Mesendoderm (in vitro differentiated cells): ENCODE data around the gene GPD1L.
"Not testable (repeated sequence)": the region's sequence is repeated elsewhere in the genome, so short reads cannot be mapped to it uniquely, and the experiment has no call there.

ENCODE experiments used
- DNase-seq: peaks from one replicate; pipeline ENCODE4 v3.0.0; 2013
- H2AK5ac ChIP-seq: 2 replicates; pipeline ENCODE4 v1.6.1; 2013; ENCODE audit warnings: low read length, inconsistent platforms
- H2BK120ac ChIP-seq: 2 replicates; pipeline ENCODE4 v1.6.1; 2013; ENCODE audit warnings: low read depth, mild to moderate bottlenecking, low read length, moderate library complexity, mixed read lengths
- H2BK15ac ChIP-seq: replicated peaks from 2 replicates; pipeline ENCODE4 v1.6.1; 2013; ENCODE audit warnings: low read depth, mild to moderate bottlenecking, moderate library complexity
- H2BK5ac ChIP-seq: 2 replicates; pipeline ENCODE4 v1.6.1; 2013; ENCODE audit warnings: low read length, inconsistent platforms
- H3K18ac ChIP-seq: 2 replicates; pipeline ENCODE4 v1.6.1; 2013; ENCODE audit warnings: mild to moderate bottlenecking, low read length, mixed read lengths
- H3K23ac ChIP-seq: one replicate; pipeline ENCODE4 v1.6.1; 2013; ENCODE audit warnings: low read length
- H3K27ac ChIP-seq: 2 replicates; pipeline ENCODE4 v1.5.1; 2013; ENCODE audit warnings: low read depth, mild to moderate bottlenecking, inconsistent platforms, low read length, moderate library complexity
- H3K27me3 ChIP-seq: 2 replicates; pipeline ENCODE4 v1.6.1; 2013; ENCODE audit warnings: low read length, control low read depth, mild to moderate bottlenecking, inconsistent platforms; ENCODE audit not compliant: insufficient read depth, poor library complexity
- H3K36me3 ChIP-seq: 2 replicates; pipeline ENCODE4 v1.6.1; 2013; ENCODE audit warnings: low read length, inconsistent platforms; ENCODE audit not compliant: control insufficient read depth, insufficient read depth
- H3K4ac ChIP-seq: one replicate; pipeline ENCODE4 v1.6.1; 2013; ENCODE audit warnings: low read depth, mild to moderate bottlenecking, low read length, moderate library complexity
- H3K4me1 ChIP-seq: 2 replicates; pipeline ENCODE4 v1.6.1; 2013; ENCODE audit warnings: low read depth, low read length, inconsistent platforms; ENCODE audit not compliant: control insufficient read depth
- H3K4me2 ChIP-seq: 2 replicates; pipeline ENCODE4 v1.6.1; 2013; ENCODE audit warnings: low read length
- H3K4me3 ChIP-seq: 2 replicates; pipeline ENCODE4 v1.5.1; 2013; ENCODE audit warnings: mild to moderate bottlenecking, low read length
- H3K56ac ChIP-seq: one replicate; pipeline ENCODE4 v1.6.1; 2013; ENCODE audit warnings: low read length
- H3K79me1 ChIP-seq: 2 replicates; pipeline ENCODE4 v1.6.1; 2013; ENCODE audit warnings: low read length, inconsistent platforms
- H3K79me2 ChIP-seq: 2 replicates; pipeline ENCODE4 v1.6.1; 2013; ENCODE audit warnings: mild to moderate bottlenecking, low read length; ENCODE audit not compliant: control insufficient read depth, insufficient read depth
- H3K9ac ChIP-seq: 2 replicates; pipeline ENCODE4 v1.6.1; 2013; ENCODE audit warnings: low read length, inconsistent platforms
- H4K5ac ChIP-seq: one replicate; pipeline ENCODE4 v1.6.1; 2013; ENCODE audit warnings: low read length
- H4K8ac ChIP-seq: one replicate; pipeline ENCODE4 v1.6.1; 2013; ENCODE audit warnings: low read depth, mild to moderate bottlenecking, control low read depth, low read length, moderate library complexity
- WGBS: extraction: QIAGEN DNeasy Blood & Tissue Kit; methylation state at CpG from one replicate; pipeline ENCODE4 v1.1.7; 2013; ENCODE audit warnings: low lambda C conversion rate, missing lambda C conversion rate; ENCODE audit not compliant: insufficient coverage; ENCODE audit errors: extremely low coverage; 5-methylcytosine and 5-hydroxymethylcytosine counted together

GPD1L gene

DNA sequence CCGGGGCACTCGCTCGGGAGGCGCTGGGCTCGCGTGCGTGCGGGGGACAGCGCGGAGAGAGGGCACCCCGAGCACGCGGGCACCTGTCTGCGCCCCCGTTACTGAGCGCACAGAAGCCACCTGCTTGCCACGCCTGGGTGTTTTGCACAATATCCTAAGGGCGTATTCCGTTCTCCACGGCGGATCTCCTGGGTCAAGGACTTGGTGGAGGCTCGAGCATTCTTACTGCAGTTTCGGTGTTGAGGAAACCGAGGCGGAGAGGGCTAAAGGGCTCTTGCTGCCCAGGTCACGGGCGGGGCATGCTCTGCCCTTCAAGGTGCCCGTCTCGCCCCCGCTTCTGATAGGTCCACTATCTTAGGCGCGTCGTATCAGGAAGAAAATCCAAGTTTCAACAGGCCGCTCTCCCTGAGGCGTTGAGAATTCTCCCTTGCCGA is 526 bp downstream of the GPD1L start:
- no peak overlapping the region for H2AK5ac ChIP-seq
- no peak overlapping the region for H3K23ac ChIP-seq
- no peaks in the 10 kb centered on the region for H3K36me3 ChIP-seq
- H3K27ac ChIP-seq, result no peak overlapping the region
- no peaks in the 10 kb centered on the region for H3K79me2 ChIP-seq
- H3K4me2 ChIP-seq, result peak overlapping the region; percentile 89
- H4K5ac ChIP-seq, result no peak overlapping the region
- H3K27me3 ChIP-seq, result no peaks in the 10 kb centered on the region
- WGBS, result no CpG with 5 or more reads among the region's 36 CpGs
- H3K4me3 ChIP-seq, result peak overlapping the region; percentile 58
- H3K56ac ChIP-seq, result peak overlapping the region; percentile 88
- no peaks in the 10 kb centered on the region for H3K4me1 ChIP-seq
- no peak overlapping the region for H2BK15ac ChIP-seq
- peak overlapping the region; percentile 68 for H3K9ac ChIP-seq
- no peak overlapping the region for H2BK120ac ChIP-seq
- H2BK5ac ChIP-seq, result no peak overlapping the region
- no peak overlapping the region for H3K4ac ChIP-seq
- DNase-seq, result no peak
- no peak overlapping the region for H3K18ac ChIP-seq
- H3K79me1 ChIP-seq, result no peaks in the 10 kb centered on the region
- H4K8ac ChIP-seq, result no peak overlapping the region

DNA sequence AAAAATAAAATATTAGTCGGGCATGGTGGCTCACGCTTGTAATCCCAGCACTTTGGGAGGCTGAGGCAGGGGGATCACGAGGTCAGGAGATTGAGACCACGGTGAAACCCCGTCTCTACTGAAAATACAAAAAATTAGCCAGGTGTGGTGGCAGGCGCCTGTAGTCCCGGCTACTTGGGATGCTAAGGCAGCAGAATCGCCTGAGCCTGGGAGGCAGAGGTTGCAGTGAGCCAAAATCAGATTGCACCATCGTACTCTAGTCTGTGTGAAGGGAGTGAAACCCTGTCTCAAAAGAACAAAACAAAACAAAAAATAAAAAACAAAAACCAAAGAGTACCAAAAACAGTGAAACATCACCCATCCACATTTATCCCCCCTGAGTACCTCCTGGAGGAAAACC is 1.8 kb downstream of the GPD1L start:
- H3K27ac ChIP-seq, H2AK5ac ChIP-seq, H2BK120ac ChIP-seq, H3K4me3 ChIP-seq, H3K18ac ChIP-seq, H3K9ac ChIP-seq, H2BK5ac ChIP-seq, H3K79me1 ChIP-seq, H3K4ac ChIP-seq, H3K23ac ChIP-seq, H3K27me3 ChIP-seq, H3K36me3 ChIP-seq, H4K5ac ChIP-seq, H3K4me1 ChIP-seq, H3K56ac ChIP-seq, H4K8ac ChIP-seq, H2BK15ac ChIP-seq, DNase-seq, H3K4me2 ChIP-seq, H3K79me2 ChIP-seq: not testable (repeated sequence)
- WGBS, result no CpG with 5 or more reads among the region's 9 CpGs

DNA sequence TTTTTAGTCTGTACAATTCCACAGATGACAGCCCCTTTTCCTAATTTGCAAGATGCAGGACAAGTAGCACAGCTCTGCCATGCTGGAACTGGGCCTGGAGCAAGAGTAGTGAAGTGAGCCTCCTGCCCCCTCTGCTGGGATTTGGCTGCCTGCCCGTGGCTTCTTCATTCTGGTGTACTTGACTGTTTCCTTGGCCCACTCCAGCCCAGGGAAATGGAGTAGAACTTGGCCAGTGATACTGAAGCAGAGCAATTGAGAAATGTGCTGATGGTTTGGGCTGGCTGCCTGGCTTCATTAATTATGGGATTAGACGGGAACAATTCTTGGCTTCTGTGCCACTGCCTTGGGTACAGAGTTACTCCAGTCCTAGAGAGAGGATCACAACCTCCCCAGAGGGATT is 2.8 kb downstream of the GPD1L start:
- no peaks in the 10 kb centered on the region for H3K79me1 ChIP-seq
- DNase-seq, result peak; percentile 27
- H4K8ac ChIP-seq, result no peak overlapping the region
- H2BK5ac ChIP-seq, result no peak overlapping the region
- no peaks in the 10 kb centered on the region for H3K27me3 ChIP-seq
- WGBS, result no CpG with 5 or more reads among the region's 2 CpGs
- H3K79me2 ChIP-seq, result no peaks in the 10 kb centered on the region
- no peak overlapping the region for H2BK15ac ChIP-seq
- H3K9ac ChIP-seq, result no peak overlapping the region
- H3K4me3 ChIP-seq, result no peak overlapping the region
- H3K27ac ChIP-seq, result no peak overlapping the region
- H2AK5ac ChIP-seq, result no peak overlapping the region
- no peak overlapping the region for H3K23ac ChIP-seq
- no peak overlapping the region for H3K18ac ChIP-seq
- no peak overlapping the region for H3K56ac ChIP-seq
- H4K5ac ChIP-seq, result no peak overlapping the region
- H2BK120ac ChIP-seq, result no peak overlapping the region
- H3K4me2 ChIP-seq, result no peak overlapping the region
- H3K4me1 ChIP-seq, result no peaks in the 10 kb centered on the region
- no peak overlapping the region for H3K4ac ChIP-seq
- H3K36me3 ChIP-seq, result no peaks in the 10 kb centered on the region

DNA sequence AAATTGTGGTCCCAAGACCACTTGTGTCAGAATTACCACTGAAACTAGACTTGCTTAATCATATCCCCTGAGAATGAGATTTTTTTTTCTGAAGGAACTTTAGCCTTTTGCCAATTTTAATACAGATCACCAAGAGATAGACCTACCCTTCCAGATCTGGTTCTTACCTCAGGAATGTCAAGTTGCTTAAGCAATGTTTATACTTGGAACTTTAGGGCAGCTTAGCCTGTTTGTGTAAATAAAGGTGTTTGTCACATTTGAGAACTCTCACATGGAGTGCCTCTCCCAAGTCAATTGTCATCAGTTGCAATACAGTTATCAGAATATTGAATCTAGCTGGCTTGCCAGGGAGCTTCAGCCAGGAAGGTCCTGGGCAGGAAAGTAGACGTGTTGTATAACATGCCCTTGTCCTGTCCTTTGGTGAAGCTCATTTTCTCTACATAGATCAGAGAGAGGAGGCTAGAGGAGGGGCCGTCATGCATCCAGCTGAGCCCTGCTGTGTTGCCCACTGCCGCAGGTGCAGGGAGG is 3.9 kb downstream of the GPD1L start:
- Histone ChIP-seq H3K27ac (no peak overlapping the region), H2BK5ac (no peak overlapping the region), H3K23ac (no peak overlapping the region), H3K79me2 (no peaks in the 10 kb centered on the region), H3K9ac (no peak overlapping the region), H3K36me3 (no peaks in the 10 kb centered on the region), H2BK120ac (no peak overlapping the region), H2AK5ac (no peak overlapping the region), H2BK15ac (no peak overlapping the region), H4K8ac (no peak overlapping the region), H3K4me2 (no peak overlapping the region), H4K5ac (no peak overlapping the region), H3K4me1 (no peaks in the 10 kb centered on the region), H3K56ac (no peak overlapping the region), H3K4me3 (no peak overlapping the region), H3K27me3 (no peaks in the 10 kb centered on the region), H3K18ac (no peak overlapping the region), H3K4ac (no peak overlapping the region), H3K79me1 (no peaks in the 10 kb centered on the region)
- no peak for DNase-seq
- WGBS, result no CpG with 5 or more reads among the region's 3 CpGs

DNA sequence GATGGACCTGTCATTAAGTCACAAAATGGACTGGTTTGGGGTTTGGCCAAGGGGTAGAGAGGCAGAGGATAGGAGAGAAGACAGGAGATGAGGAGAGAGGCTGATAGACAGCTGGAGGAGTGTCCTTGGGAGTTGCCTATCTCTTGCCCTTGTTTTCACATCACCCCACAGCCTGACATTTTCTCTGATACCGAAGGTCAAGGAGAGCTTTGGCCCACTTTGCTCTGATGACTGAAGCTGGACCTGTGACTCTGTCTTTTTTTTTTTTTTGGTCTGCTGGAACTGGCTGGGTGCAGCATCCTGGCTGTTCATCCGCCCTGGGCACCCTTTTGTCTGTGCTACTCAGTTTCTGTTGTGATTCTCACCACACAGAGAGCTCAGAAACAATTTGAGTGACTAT is 5.1 kb downstream of the GPD1L start:
- Histone ChIP-seq H3K4me1 (no peaks in the 10 kb centered on the region), H3K4me2 (no peak overlapping the region), H2AK5ac (no peak overlapping the region), H3K79me1 (no peaks in the 10 kb centered on the region), H3K4me3 (no peak overlapping the region), H4K8ac (no peak overlapping the region), H3K27ac (no peak overlapping the region), H3K27me3 (no peaks in the 10 kb centered on the region), H3K56ac (no peak overlapping the region), H2BK5ac (no peak overlapping the region), H3K9ac (no peak overlapping the region), H3K36me3 (no peaks in the 10 kb centered on the region), H3K23ac (no peak overlapping the region), H2BK120ac (no peak overlapping the region), H3K4ac (no peak overlapping the region), H2BK15ac (no peak overlapping the region), H3K18ac (no peak overlapping the region), H3K79me2 (no peaks in the 10 kb centered on the region), H4K5ac (no peak overlapping the region)
- no CpG with 5 or more reads among the region's 2 CpGs for WGBS
- DNase-seq, result no peak

DNA sequence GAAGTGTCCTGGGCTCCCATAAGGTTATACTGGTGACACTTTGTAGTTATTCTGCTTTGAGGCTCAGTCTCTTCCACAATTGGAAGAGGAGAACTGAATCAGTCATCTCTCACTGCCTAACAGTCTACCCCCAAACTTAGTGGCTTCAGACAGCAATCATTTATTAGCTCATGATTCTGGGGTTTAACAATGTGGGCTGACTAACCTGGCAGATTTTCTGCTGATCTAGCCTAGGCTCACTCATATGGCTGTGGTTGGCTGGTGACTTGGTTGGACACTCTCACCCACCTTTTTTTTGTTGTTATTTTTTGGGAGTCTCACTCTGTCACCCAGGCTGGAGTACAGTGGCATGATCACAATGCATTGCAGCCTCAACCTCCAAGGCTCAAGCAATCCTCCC is 7.1 kb downstream of the GPD1L start:
- Histone ChIP-seq H3K4me2 (no peak overlapping the region), H3K79me1 (no peaks in the 10 kb centered on the region), H2BK120ac (no peak overlapping the region)

More for the DNA sequence above, 7.1 kb downstream of the GPD1L start:
- H4K5ac ChIP-seq, result no peak overlapping the region
- no peak overlapping the region for H2AK5ac ChIP-seq
- no peaks in the 10 kb centered on the region for H3K4me1 ChIP-seq
- no peak overlapping the region for H4K8ac ChIP-seq
- no peak overlapping the region for H3K27ac ChIP-seq
- no peak overlapping the region for H3K23ac ChIP-seq
- no peak overlapping the region for H2BK15ac ChIP-seq
- no peak for DNase-seq
- H3K4me3 ChIP-seq, result no peak overlapping the region
- no peaks in the 10 kb centered on the region for H3K36me3 ChIP-seq
- H2BK5ac ChIP-seq, result no peak overlapping the region
- H3K56ac ChIP-seq, result no peak overlapping the region
- no peaks in the 10 kb centered on the region for H3K27me3 ChIP-seq
- H3K9ac ChIP-seq, result no peak overlapping the region
- H3K79me2 ChIP-seq, result no peaks in the 10 kb centered on the region
- H3K18ac ChIP-seq, result no peak overlapping the region
- no peak overlapping the region for H3K4ac ChIP-seq
